ENCODE data around the gene KNL1. TPM values are rescaled to one million over a fixed set of nuclear protein-coding genes. Genes with fewer than 3 reads are reported as not detected.

Gene KNL1
- total RNA-seq, 1 donor from 2014 or later = 0.53 TPM

DNA sequence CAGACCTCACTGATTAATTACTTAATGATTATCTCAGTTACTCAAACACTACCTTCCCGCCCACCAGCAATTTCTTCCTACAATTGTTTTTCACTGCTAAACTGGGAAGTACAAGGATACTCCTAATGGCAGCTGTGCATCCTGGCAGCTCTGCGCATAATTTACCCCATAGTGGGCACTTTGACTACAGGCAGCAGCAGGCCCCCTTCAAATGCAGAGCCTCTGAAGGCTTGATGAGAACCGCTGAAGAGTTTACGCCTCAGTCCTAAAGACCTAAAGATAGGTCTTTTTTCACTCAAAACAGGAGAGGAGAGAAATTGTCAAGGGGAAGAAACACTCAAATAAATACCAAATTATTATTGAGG lies 39.9 kb upstream of the KNL1 start:
- no peak for TF ChIP-seq CTCF (IDR thresholded peaks at IDR 0.05; ENCODE audit: insufficient read depth, low read length, severe bottlenecking)
- H3K4me3 ChIP-seq (ENCODE audit: low read depth, low read length) = no peak overlapping the region
- no peak for FAIRE-seq

DNA sequence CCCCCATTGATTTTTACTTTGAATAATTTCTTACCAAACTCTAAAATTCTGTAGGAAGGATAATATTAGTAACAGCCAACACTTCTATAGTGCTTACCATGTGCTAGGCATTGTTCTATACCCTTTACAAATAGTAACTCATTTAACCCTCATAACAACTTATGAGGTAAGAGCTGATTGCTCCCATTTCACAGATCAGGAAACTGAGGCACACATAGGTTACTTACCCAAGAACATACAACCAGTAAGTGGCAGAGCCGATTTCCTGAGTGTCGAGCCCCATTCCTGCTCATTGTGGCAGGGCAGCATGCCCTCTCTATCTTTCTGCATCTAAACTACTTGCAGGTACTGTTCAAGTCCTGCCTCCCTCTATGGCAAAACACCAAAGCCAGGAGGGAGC lies 38.2 kb upstream of the KNL1 start:
- peaks cover 5% of the 10 kb centered on the region for H3K36me3 ChIP-seq (ENCODE audit: control insufficient read depth, insufficient read depth, low read length)
- DNase-seq (ENCODE audit: low read depth) (no peak), FAIRE-seq (no peak)

More for the DNA sequence above, 39.9 kb upstream of the KNL1 start:
- H3K27me3 ChIP-seq (ENCODE audit: control insufficient read depth, insufficient read depth, low read length) = no peaks in the 10 kb centered on the region
- DNase-seq (ENCODE audit: low read depth) = no peak
- peaks cover 9% of the 10 kb centered on the region for H3K36me3 ChIP-seq (ENCODE audit: control insufficient read depth, insufficient read depth, low read length)

DNA sequence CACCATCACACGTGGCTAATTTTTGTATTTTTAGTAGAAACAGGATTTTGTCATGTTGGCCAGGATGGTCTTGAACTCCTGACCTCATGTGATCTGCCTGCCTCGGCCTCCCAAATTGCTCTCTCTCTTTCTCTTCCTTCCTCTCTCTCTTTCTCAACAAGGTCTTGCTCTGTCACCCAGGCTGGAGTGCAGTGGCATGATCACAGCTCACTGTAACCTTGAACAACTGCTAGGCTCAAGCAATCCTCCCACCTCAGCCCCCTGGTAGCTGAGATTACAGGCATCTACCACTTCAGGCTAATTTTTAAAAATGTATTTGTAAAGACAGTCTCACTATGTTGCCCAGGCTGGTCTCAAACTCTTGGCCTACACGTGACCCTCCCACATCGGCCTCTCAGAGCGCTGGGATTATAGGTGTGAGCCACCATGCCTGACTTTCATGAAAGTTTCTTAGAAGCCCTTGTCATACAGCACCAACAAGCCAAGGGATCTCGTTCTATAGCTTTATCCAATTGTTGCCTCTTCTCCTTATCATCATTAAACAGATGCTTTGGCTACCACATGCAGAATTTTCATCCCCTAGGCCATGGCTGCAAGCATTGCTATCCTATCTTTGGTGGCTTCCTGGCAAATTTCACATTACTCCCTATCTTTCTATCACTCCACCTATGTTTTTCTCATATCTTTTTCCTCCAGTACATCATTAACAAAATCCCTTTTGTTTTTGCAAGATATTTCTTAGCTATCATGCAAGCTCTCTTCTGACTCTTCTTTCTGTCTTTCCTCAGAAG lies 34.9 kb upstream of the KNL1 start:
- FAIRE-seq (no peak), DNase-seq (ENCODE audit: low read depth) (no peak)
- Histone ChIP-seq H3K27me3 (ENCODE audit: control insufficient read depth, insufficient read depth, low read length) (no peaks in the 10 kb centered on the region), H3K4me3 (ENCODE audit: low read depth, low read length) (no peak overlapping the region), H3K36me3 (ENCODE audit: control insufficient read depth, insufficient read depth, low read length) (peaks cover 3% of the 10 kb centered on the region)
- TF ChIP-seq CTCF (IDR thresholded peaks at IDR 0.05; ENCODE audit: insufficient read depth, low read length, severe bottlenecking) = no peak

More for the DNA sequence above, 38.2 kb upstream of the KNL1 start:
- no peak overlapping the region for H3K4me3 ChIP-seq (ENCODE audit: low read depth, low read length)
- no peaks in the 10 kb centered on the region for H3K27me3 ChIP-seq (ENCODE audit: control insufficient read depth, insufficient read depth, low read length)
- TF ChIP-seq CTCF (IDR thresholded peaks at IDR 0.05; ENCODE audit: insufficient read depth, low read length, severe bottlenecking) = no peak

- DNase-seq (ENCODE audit: low read depth) (no peak), FAIRE-seq (no peak)
- Histone ChIP-seq H3K27me3 (ENCODE audit: control insufficient read depth, insufficient read depth, low read length) (no peaks in the 10 kb centered on the region), H3K36me3 (ENCODE audit: control insufficient read depth, insufficient read depth, low read length) (peaks cover 1% of the 10 kb centered on the region), H3K4me3 (ENCODE audit: low read depth, low read length) (no peak overlapping the region)
- TF ChIP-seq CTCF (IDR thresholded peaks at IDR 0.05; ENCODE audit: insufficient read depth, low read length, severe bottlenecking) = no peak
Measured at GRCh38 chr15:40562691-40563090, 31.4 kb upstream of the KNL1 start.

GRCh38 chr15:40563426-40563825 lies 30.6 kb upstream of the KNL1 start:
- DNase-seq (ENCODE audit: low read depth) (no peak), FAIRE-seq (no peak)
- Histone ChIP-seq H3K36me3 (ENCODE audit: control insufficient read depth, insufficient read depth, low read length) (peaks cover 1% of the 10 kb centered on the region), H3K27me3 (ENCODE audit: control insufficient read depth, insufficient read depth, low read length) (no peaks in the 10 kb centered on the region), H3K4me3 (ENCODE audit: low read depth, low read length) (no peak overlapping the region)
- no peak for TF ChIP-seq CTCF (IDR thresholded peaks at IDR 0.05; ENCODE audit: insufficient read depth, low read length, severe bottlenecking)
